B cell (primary cell): ENCODE results near the gene CCDC102A. TPM values are rescaled to one million over a fixed set of nuclear protein-coding genes. Genes with fewer than 3 reads are reported as not detected.

Experiments used
- ATAC-seq: fragments of 200-7000 bp; cut with Tn5 transposase; one replicate; pipeline ENCODE4 v1.10.0; 2021; ENCODE audit warnings: low read depth, mild to moderate bottlenecking, moderate number of reproducible peaks, moderate library complexity
- CTCF ChIA-PET: fragments of 350-600 bp; sonication (Branson Sonifier 250); formaldehyde crosslinking; loops from one replicate; lab custom pipeline; 2021; ENCODE audit warnings: antibody characterized with exemption, inconsistent platforms; lab: Charles Lee
- POLR2A ChIA-PET: fragments of 350-600 bp; sonication (Branson Sonifier 250); formaldehyde crosslinking; loops from one replicate; lab custom pipeline; 2021; ENCODE audit warnings: antibody characterized with exemption; lab: Charles Lee
- DNase-seq: peaks from one replicate; pipeline ENCODE4 v3.0.0; 2013
- H2AFZ ChIP-seq: 2 replicates; pipeline ENCODE4 v1.6.1; 2012; ENCODE audit warnings: mild to moderate bottlenecking, low read depth, low read length; ENCODE audit not compliant: insufficient read depth, poor library complexity, severe bottlenecking
- H3K27ac ChIP-seq, 2 donors: 1 replicate in 1 of 2; 2 replicates in 1 of 2; pipeline ENCODE4 v1.5.1; 2012 to 2013; ENCODE audit warnings: low read length in 2 of 2, mild to moderate bottlenecking in 2 of 2, moderate library complexity in 1 of 2
- H3K27me3 ChIP-seq, 4 experiments: fragments of 200-600 bp in 1 of 4; sonication (generic) in 1 of 4; replicated peaks in 1 of 4; 1 replicate in 2 of 4; 2 replicates in 2 of 4; pipeline versions ENCODE4 v1.6.1 to v1.7.0; 2013 to 2016; ENCODE audit warnings: low read length in 3 of 4, mild to moderate bottlenecking in 2 of 4, mixed read lengths in 1 of 4, moderate library complexity in 1 of 4; ENCODE audit not compliant: insufficient read depth in 4 of 4, control insufficient read depth in 3 of 4; ENCODE audit errors: control extremely low read depth in 1 of 4
- H3K36me3 ChIP-seq, 2 experiments: replicated peaks in 1 of 2; 1 replicate in 1 of 2; 2 replicates in 1 of 2; pipeline versions ENCODE4 v1.6.1 to v1.7.1; 2013; ENCODE audit warnings: low read length in 1 of 2; ENCODE audit not compliant: insufficient read depth in 2 of 2, control insufficient read depth in 1 of 2; ENCODE audit errors: control extremely low read depth in 1 of 2, extremely low read depth in 1 of 2
- H3K4me1 ChIP-seq, 2 donors: fragments of 200-600 bp in 1 of 2; sonication (generic) in 1 of 2; 1 replicate in 1 of 2; 2 replicates in 1 of 2; pipeline versions ENCODE4 v1.5.1 to v1.6.1; 2013 to 2017; ENCODE audit warnings: low read length in 2 of 2; ENCODE audit not compliant: control insufficient read depth in 2 of 2, insufficient read depth in 2 of 2
- H3K4me2 ChIP-seq: replicated peaks from 2 replicates; pipeline ENCODE3; 2012; ENCODE audit warnings: mild to moderate bottlenecking, low read depth, low read length; ENCODE audit not compliant: poor library complexity, severe bottlenecking
- H3K4me3 ChIP-seq, 5 experiments: fragments of 200-600 bp in 1 of 5; sonication (generic) in 1 of 5; 1 replicate in 3 of 5; 2 replicates in 2 of 5; pipeline versions ENCODE4 v1.5.1 to v1.7.0; 2011 to 2016; ENCODE audit warnings: low read length in 4 of 5, mild to moderate bottlenecking in 4 of 5, low read depth in 2 of 5, control low read depth in 1 of 5, moderate library complexity in 1 of 5; ENCODE audit not compliant: insufficient read depth in 1 of 5; ENCODE audit errors: control extremely low read depth in 1 of 5, extremely low read depth in 1 of 5
- H3K79me2 ChIP-seq: fragments of 200-600 bp; sonication (generic); one replicate; pipeline ENCODE4 v1.6.0; 2016; ENCODE audit warnings: low read length; ENCODE audit not compliant: control insufficient read depth, insufficient read depth
- H3K9ac ChIP-seq: fragments of 200-600 bp; sonication (generic); 2 replicates; pipeline ENCODE4 v1.6.1; 2017; ENCODE audit warnings: mild to moderate bottlenecking, low read length, moderate library complexity
- H3K9me3 ChIP-seq, 3 donors: one replicate each; pipeline versions ENCODE4 v1.6.1 to v1.7.1; 2013; ENCODE audit warnings: low read length in 2 of 3; ENCODE audit not compliant: control insufficient read depth in 2 of 3, insufficient read depth in 1 of 3; ENCODE audit errors: control extremely low read depth in 1 of 3
- H4K20me1 ChIP-seq: 2 replicates; pipeline ENCODE4 v1.6.0; 2012; ENCODE audit warnings: mild to moderate bottlenecking, low read length; ENCODE audit not compliant: insufficient read depth, control insufficient read depth, poor library complexity, severe bottlenecking
- H3K27ac Mint-ChIP-seq: one replicate; pipeline ENCODE4 v1.8.0; 2021; ENCODE audit warnings: mixed read lengths
- H3K27me3 Mint-ChIP-seq: one replicate; pipeline ENCODE4 v1.8.0; 2021; ENCODE audit warnings: mixed read lengths
- H3K4me1 Mint-ChIP-seq: one replicate; pipeline ENCODE4 v1.8.0; 2021; ENCODE audit warnings: mixed read lengths
- H3K4me3 Mint-ChIP-seq: one replicate; pipeline ENCODE4 v1.8.0; 2021; ENCODE audit warnings: mixed read lengths
- H3K9me3 Mint-ChIP-seq: one replicate; pipeline ENCODE4 v1.8.0; 2022; ENCODE audit warnings: mixed read lengths; ENCODE audit not compliant: insufficient read depth
- EZH2 ChIP-seq: IDR thresholded peaks from 2 replicates; pipeline ENCODE4 v1.6.1; 2012; ENCODE audit warnings: borderline replicate concordance, low read depth, mild to moderate bottlenecking, moderate library complexity, low read length; ENCODE audit not compliant: insufficient read depth, poor library complexity, severe bottlenecking
- WGBS: methylation state at CpG from one replicate; pipeline ENCODE4 v1.1.5; 2013; ENCODE audit warnings: missing lambda C conversion rate; ENCODE audit not compliant: insufficient coverage; 5-methylcytosine and 5-hydroxymethylcytosine counted together
- intact Hi-C: fragments of 100-400 bp; cut with micrococcal nuclease; formaldehyde crosslinking; loops from one replicate; pipeline ENCODE4 v1.10.0; 2022
- polyA plus RNA-seq: library from polyadenylated mRNA; depleted of rRNA; stranded (reverse); fragments of >200 nt; gene quantifications from 2 replicates; pipeline ENCODE4 v1.2.3, GENCODE V29; 2012
- total RNA-seq, 2 donors: library from RNA; stranded (reverse); fragments of 120-200 nt in 1 of 2; gene quantifications; 1 replicate in 1 of 2; 2 replicates in 1 of 2; pipeline versions ENCODE4 v1.2.3 to v1.2.4, GENCODE V29; 2013 to 2022
- TF ChIP-seq, protein P1 (sequence below): fragments of 200-600 bp; IDR thresholded peaks from one replicate; pipeline ENCODE4 v1.8.0; 2022; ENCODE audit warnings: antibody characterized with exemption, mild to moderate bottlenecking

The CCDC102A gene
- total and polyA plus RNA-seq, 2 donors (not counting 1 experiment from before 2014, with no cell fraction given), result 14.5 to 14.7 TPM

DNA sequence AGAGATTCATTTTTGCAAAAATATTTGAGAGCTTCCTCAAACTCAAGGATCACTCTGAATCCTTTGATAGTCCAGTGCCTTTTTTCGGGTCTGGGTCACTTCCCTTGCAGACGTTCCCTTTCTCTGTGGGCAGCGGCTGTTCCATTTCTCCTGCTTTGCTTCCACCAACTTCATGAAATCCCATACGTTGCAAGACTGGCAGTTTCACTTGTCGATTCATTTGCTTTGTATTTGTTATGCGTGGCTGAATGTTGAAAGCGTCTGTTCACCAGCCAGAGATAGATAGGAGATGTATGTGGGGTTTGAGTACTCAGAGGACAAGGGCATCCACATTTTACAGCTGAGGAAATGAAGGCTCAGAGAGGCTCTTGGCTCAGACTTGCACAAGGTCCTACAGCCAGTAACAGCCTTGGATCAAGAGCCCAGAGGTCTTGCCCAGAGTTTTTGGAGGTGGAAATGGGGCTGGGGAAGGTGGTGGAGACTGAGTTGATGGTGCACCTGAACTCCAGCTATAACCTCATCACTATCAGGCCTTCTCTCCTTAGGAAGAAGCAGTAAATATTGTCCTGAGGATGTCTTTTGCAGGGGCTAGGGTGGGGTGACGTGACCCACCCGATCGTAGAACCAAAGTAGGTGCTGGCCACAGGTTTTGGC lies 1.3 kb upstream of the CCDC102A start:
- TF ChIP-seq EZH2, result no peak
- TF ChIP-seq, protein P1, sequence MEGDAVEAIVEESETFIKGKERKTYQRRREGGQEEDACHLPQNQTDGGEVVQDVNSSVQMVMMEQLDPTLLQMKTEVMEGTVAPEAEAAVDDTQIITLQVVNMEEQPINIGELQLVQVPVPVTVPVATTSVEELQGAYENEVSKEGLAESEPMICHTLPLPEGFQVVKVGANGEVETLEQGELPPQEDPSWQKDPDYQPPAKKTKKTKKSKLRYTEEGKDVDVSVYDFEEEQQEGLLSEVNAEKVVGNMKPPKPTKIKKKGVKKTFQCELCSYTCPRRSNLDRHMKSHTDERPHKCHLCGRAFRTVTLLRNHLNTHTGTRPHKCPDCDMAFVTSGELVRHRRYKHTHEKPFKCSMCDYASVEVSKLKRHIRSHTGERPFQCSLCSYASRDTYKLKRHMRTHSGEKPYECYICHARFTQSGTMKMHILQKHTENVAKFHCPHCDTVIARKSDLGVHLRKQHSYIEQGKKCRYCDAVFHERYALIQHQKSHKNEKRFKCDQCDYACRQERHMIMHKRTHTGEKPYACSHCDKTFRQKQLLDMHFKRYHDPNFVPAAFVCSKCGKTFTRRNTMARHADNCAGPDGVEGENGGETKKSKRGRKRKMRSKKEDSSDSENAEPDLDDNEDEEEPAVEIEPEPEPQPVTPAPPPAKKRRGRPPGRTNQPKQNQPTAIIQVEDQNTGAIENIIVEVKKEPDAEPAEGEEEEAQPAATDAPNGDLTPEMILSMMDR, result no peak
- 25% methylated on average over 9 of the region's 10 CpGs for WGBS
- ATAC-seq (no peak), DNase-seq (peak; percentile 69)
- Histone ChIP-seq H2AFZ (peak overlapping the region; percentile 79), H3K4me1 (peaks cover 83 to 91% of the 10 kb centered on the region in 2 donors), H3K27me3 (no peaks in the 10 kb centered on the region), H3K9ac (peak overlapping the region; percentile 77), H3K4me2 (peak overlapping the region; percentile 92), H3K9me3 (peaks cover 0 to 3% (median 0%) of the 10 kb centered on the region in 3 donors), H3K4me3 (peak overlapping the region; percentile 32 to 73 (median 67)), H3K27ac (peak overlapping the region; percentile 74 to 87), H3K79me2 (peaks cover 21% of the 10 kb centered on the region), H3K36me3 (no peaks in the 10 kb centered on the region), H4K20me1 (no peaks in the 10 kb centered on the region)
- ChIA-PET POLR2A (interaction anchor here (0.7 to 2.8 kb wide), 7 partner anchors 8 to 185 kb away, joined by 3 to 8 read pairs (median 3); partner anchors contain the start of genes CIAPIN1 and COQ9), CTCF (interaction anchor here (1.1 to 3.4 kb wide), 11 partner anchors 8 to 118 kb away, joined by 4 to 43 read pairs (median 6); partner anchors contain the start of genes DOK4 and POLR2C)
- H3K27me3 Mint-ChIP-seq, result no peaks in the 10 kb centered on the region
- no peaks in the 10 kb centered on the region for H3K9me3 Mint-ChIP-seq
- intact Hi-C loops, result loop anchor here (1.0 to 10.0 kb wide), 9 partner anchors 39 to 1113 kb away; partner anchors contain the start of genes AMFR, CIAPIN1, COQ9 and DOK4
- H3K27ac Mint-ChIP-seq, result peak overlapping the region; percentile 92
- peaks cover 79% of the 10 kb centered on the region for H3K4me1 Mint-ChIP-seq
- H3K4me3 Mint-ChIP-seq, result peak overlapping the region; percentile 87

- H3K9ac ChIP-seq, result peak overlapping the region; percentile 77
- DNase-seq (no peak), ATAC-seq (no peak)
- peaks cover 18% of the 10 kb centered on the region for H3K79me2 ChIP-seq
- peak overlapping the region; percentile 79 for H2AFZ ChIP-seq
- peak overlapping the region; percentile 87 for H3K4me3 Mint-ChIP-seq
- H3K9me3 ChIP-seq, result peaks cover 0 to 3% (median 0%) of the 10 kb centered on the region in 3 donors
- TF ChIP-seq, protein P1, result no peak
- TF ChIP-seq EZH2, result no peak
- H3K4me2 ChIP-seq, result peak overlapping the region; percentile 92
- no peaks in the 10 kb centered on the region for H3K27me3 Mint-ChIP-seq
- POLR2A ChIA-PET, result interaction anchor here (0.6 to 2.8 kb wide), 8 partner anchors 9 to 1074 kb away, joined by 3 to 10 read pairs (median 4); partner anchors contain the start of genes CIAPIN1 and COQ9
- no peaks in the 10 kb centered on the region for H3K36me3 ChIP-seq
- peak overlapping the region; percentile 3 to 73 (median 67) for H3K4me3 ChIP-seq
- peaks cover 79% of the 10 kb centered on the region for H3K4me1 Mint-ChIP-seq
- peak overlapping the region; percentile 92 for H3K27ac Mint-ChIP-seq
- peaks cover 86 to 91% of the 10 kb centered on the region in 2 donors for H3K4me1 ChIP-seq
- H3K9me3 Mint-ChIP-seq, result no peaks in the 10 kb centered on the region
- H3K27me3 ChIP-seq, result no peaks in the 10 kb centered on the region
- peak overlapping the region; percentile 74 to 87 for H3K27ac ChIP-seq
- H4K20me1 ChIP-seq, result no peaks in the 10 kb centered on the region
- CTCF ChIA-PET, result interaction anchor here (0.6 to 3.4 kb wide), 11 partner anchors 9 to 118 kb away, joined by 3 to 43 read pairs (median 6); partner anchors contain the start of genes DOK4 and POLR2C
- 0% methylated on average over 4 of the region's 8 CpGs for WGBS
- intact Hi-C loops, result loop anchor here (1.0 to 10.0 kb wide), 9 partner anchors 39 to 1112 kb away; partner anchors contain the start of genes AMFR, CIAPIN1, COQ9 and DOK4
These were observed 779 bp upstream of the CCDC102A start for GRCh38 chr16:57537194-57537505.
